PFSK-1 (cell line): ENCODE measurements around the gene OR10Z1.

ENCODE experiments used
- SIN3A ChIP-seq: IDR thresholded peaks from 2 replicates; pipeline ENCODE4 v1.6.1; 2012; ENCODE audit warnings: mild to moderate bottlenecking, low read length, moderate library complexity, borderline replicate concordance; ENCODE audit not compliant: insufficient read depth
- TAF1 ChIP-seq: IDR thresholded peaks from 2 replicates; pipeline ENCODE4 v1.6.1; 2012; ENCODE audit warnings: low read length, control low read depth, borderline replicate concordance; ENCODE audit not compliant: insufficient read depth
- TF ChIP-seq, protein P1 (sequence below), 2 experiments: IDR thresholded peaks; 2 replicates each; pipeline versions ENCODE4 v1.6.1 to v1.8.0; 2011 to 2012; ENCODE audit warnings: low read depth in 2 of 2, low read length in 2 of 2, control low read depth in 1 of 2, inconsistent platforms in 1 of 2, mild to moderate bottlenecking in 1 of 2, moderate library complexity in 1 of 2; ENCODE audit not compliant: insufficient read depth in 1 of 2

DNA sequence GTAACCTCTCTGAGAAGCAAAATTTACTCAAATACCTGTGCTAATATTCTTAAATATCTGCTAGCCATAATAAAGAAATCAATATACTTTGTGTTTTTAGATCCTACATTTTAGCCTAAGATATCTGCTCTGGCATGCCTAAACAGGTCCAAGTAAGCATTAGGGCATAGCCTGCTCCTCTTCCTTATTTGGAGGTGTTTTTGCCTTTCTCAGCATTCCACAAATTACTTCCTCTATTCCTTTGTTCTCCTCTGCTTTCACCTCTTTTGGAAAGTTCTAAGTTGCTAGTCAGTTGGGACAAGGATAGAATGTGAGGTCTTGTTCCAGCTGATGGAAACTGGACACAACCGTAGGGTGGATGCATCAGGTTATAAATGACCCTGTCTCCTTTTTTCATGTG, 18.1 kb upstream of the OR10Z1 start:
- TF ChIP-seq TAF1, result no peak
- TF ChIP-seq SIN3A, result no peak
- TF ChIP-seq, protein P1, sequence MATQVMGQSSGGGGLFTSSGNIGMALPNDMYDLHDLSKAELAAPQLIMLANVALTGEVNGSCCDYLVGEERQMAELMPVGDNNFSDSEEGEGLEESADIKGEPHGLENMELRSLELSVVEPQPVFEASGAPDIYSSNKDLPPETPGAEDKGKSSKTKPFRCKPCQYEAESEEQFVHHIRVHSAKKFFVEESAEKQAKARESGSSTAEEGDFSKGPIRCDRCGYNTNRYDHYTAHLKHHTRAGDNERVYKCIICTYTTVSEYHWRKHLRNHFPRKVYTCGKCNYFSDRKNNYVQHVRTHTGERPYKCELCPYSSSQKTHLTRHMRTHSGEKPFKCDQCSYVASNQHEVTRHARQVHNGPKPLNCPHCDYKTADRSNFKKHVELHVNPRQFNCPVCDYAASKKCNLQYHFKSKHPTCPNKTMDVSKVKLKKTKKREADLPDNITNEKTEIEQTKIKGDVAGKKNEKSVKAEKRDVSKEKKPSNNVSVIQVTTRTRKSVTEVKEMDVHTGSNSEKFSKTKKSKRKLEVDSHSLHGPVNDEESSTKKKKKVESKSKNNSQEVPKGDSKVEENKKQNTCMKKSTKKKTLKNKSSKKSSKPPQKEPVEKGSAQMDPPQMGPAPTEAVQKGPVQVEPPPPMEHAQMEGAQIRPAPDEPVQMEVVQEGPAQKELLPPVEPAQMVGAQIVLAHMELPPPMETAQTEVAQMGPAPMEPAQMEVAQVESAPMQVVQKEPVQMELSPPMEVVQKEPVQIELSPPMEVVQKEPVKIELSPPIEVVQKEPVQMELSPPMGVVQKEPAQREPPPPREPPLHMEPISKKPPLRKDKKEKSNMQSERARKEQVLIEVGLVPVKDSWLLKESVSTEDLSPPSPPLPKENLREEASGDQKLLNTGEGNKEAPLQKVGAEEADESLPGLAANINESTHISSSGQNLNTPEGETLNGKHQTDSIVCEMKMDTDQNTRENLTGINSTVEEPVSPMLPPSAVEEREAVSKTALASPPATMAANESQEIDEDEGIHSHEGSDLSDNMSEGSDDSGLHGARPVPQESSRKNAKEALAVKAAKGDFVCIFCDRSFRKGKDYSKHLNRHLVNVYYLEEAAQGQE (IDR thresholded peaks at IDR 0.05; ENCODE audit: insufficient read depth in 1 of 2, low read depth in 2 of 2, low read length in 2 of 2), result no peak
